ENCODE measurements around the gene PDCD1LG2.

GRCh38 chr9:5470122-5470521 lies 40.2 kb upstream of the PDCD1LG2 start:
- TF ChIP-seq POLR2AphosphoS5 (IDR thresholded peaks at IDR 0.05; ENCODE audit: low read depth, low read length), result no peak
- no peak for TF ChIP-seq REST (IDR thresholded peaks at IDR 0.05; ENCODE audit: insufficient read depth in 1 of 2, low read depth in 2 of 2, low read length in 2 of 2)

Measured in PFSK-1 (cell line).